ENCODE data around the gene C19orf18.

The C19orf18 gene

GRCh38 chr19:58003174-58003828, 29.0 kb upstream of the C19orf18 start:
- no peak for TF ChIP-seq CTCF (IDR thresholded peaks at IDR 0.05; ENCODE audit: borderline replicate concordance, extremely low read depth, low read length, poor library complexity, severe bottlenecking)
- TF ChIP-seq EZH2 (IDR thresholded peaks at IDR 0.05; ENCODE audit: borderline replicate concordance, low read depth, low read length, severe bottlenecking) = no peak
- Histone ChIP-seq H2AFZ (ENCODE audit: low read depth, low read length) (peak overlapping the region; percentile 98), H3K27me3 (ENCODE audit: insufficient read depth, low read length, poor library complexity) (no peaks in the 10 kb centered on the region), H3K4me1 (ENCODE audit: insufficient read depth, low read length) (peaks cover 53% of the 10 kb centered on the region), H3K36me3 (ENCODE audit: insufficient read depth, low read length) (peaks cover 77% of the 10 kb centered on the region), H3K79me2 (ENCODE audit: insufficient read depth, low read length) (peaks cover 48% of the 10 kb centered on the region), H3K9ac (ENCODE audit: low read depth, low read length) (peak overlapping the region; percentile 90), H3K9me3 (ENCODE audit: insufficient read depth, low read length, severe bottlenecking) (peaks cover 51% of the 10 kb centered on the region), H4K20me1 (ENCODE audit: insufficient read depth, low read length) (no peaks in the 10 kb centered on the region), H3K4me3 (ENCODE audit: low read depth in 1 of 2, low read length in 2 of 2) (peak overlapping the region; percentile 76 to 95; a peak in 3 of 4 replicates), H3K27ac (ENCODE audit: low read length) (peak overlapping the region; percentile 90), H3K4me2 (ENCODE audit: insufficient read depth, low read length) (peak overlapping the region; percentile 91)
- ATAC-seq (ENCODE audit: insufficient read depth, low read depth) = no peak
- DNase-seq = no peak

- Histone ChIP-seq H3K4me3 (ENCODE audit: low read depth in 1 of 2, low read length in 2 of 2) (peak within 1 kb of the TSS; percentile 76 to 95), H4K20me1 (ENCODE audit: insufficient read depth, low read length) (no peaks in the 10 kb centered on the region), H3K36me3 (ENCODE audit: insufficient read depth, low read length) (peaks cover 85% of the 10 kb centered on the region), H2AFZ (ENCODE audit: low read depth, low read length) (peak within 1 kb of the TSS; percentile 98), H3K9ac (ENCODE audit: low read depth, low read length) (peak within 1 kb of the TSS; percentile 90), H3K4me1 (ENCODE audit: insufficient read depth, low read length) (peaks cover 51% of the 10 kb centered on the region), H3K79me2 (ENCODE audit: insufficient read depth, low read length) (peaks cover 48% of the 10 kb centered on the region), H3K9me3 (ENCODE audit: insufficient read depth, low read length, severe bottlenecking) (peaks cover 54% of the 10 kb centered on the region), H3K27me3 (ENCODE audit: insufficient read depth, low read length, poor library complexity) (no peaks in the 10 kb centered on the region), H3K27ac (ENCODE audit: low read length) (peak within 1 kb of the TSS; percentile 90), H3K4me2 (ENCODE audit: insufficient read depth, low read length) (peak within 1 kb of the TSS; percentile 91)
- TF ChIP-seq CTCF (IDR thresholded peaks at IDR 0.05; ENCODE audit: borderline replicate concordance, extremely low read depth, low read length, poor library complexity, severe bottlenecking) (no peak), EZH2 (IDR thresholded peaks at IDR 0.05; ENCODE audit: borderline replicate concordance, low read depth, low read length, severe bottlenecking) (no peak)
- peak; percentile 88 for DNase-seq
- peak; percentile 96 for ATAC-seq (ENCODE audit: insufficient read depth, low read depth)
Measured at GRCh38 chr19:58002384-58003173, 28.2 kb upstream of the C19orf18 start, which contains the start of gene ZNF606. ZNF606 (minus strand) TSS chr19:58002820; CDS start chr19:58001319, 1,501 bp downstream.

DNA sequence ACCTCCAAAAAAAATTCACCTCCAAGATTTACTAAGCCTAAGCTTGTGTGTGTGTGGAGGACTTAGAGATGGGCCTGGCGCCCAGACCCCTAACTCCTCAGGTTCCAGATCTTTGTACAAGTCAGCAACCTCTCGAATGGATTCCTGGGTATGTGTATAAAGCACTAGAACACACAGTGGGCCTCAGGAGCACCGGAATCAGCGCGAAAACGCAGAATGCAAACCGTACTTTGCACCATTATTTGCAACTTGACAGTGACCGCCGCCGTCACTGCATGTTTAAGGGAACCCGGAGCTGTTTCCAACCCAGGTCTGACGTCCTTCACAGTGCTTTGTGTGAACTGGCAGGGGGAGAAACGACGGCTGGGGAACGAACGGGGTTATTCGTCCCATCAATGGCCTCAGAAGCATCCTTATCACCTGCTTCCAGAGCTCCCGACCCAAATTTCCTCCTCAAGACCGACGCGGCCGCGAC, 27.6 kb upstream of the C19orf18 start:
- TF ChIP-seq CTCF (IDR thresholded peaks at IDR 0.05; ENCODE audit: borderline replicate concordance, extremely low read depth, low read length, poor library complexity, severe bottlenecking) = no peak
- no peak for TF ChIP-seq EZH2 (IDR thresholded peaks at IDR 0.05; ENCODE audit: borderline replicate concordance, low read depth, low read length, severe bottlenecking)
- Histone ChIP-seq H3K4me1 (ENCODE audit: insufficient read depth, low read length) (peaks cover 51% of the 10 kb centered on the region), H3K27me3 (ENCODE audit: insufficient read depth, low read length, poor library complexity) (no peaks in the 10 kb centered on the region), H3K36me3 (ENCODE audit: insufficient read depth, low read length) (peaks cover 88% of the 10 kb centered on the region), H3K9ac (ENCODE audit: low read depth, low read length) (peak overlapping the region; percentile 90), H3K9me3 (ENCODE audit: insufficient read depth, low read length, severe bottlenecking) (peaks cover 55% of the 10 kb centered on the region), H3K79me2 (ENCODE audit: insufficient read depth, low read length) (peaks cover 48% of the 10 kb centered on the region), H4K20me1 (ENCODE audit: insufficient read depth, low read length) (no peaks in the 10 kb centered on the region), H3K4me3 (ENCODE audit: low read depth in 1 of 2, low read length in 2 of 2) (peak overlapping the region; percentile 76 to 95), H3K27ac (ENCODE audit: low read length) (peak overlapping the region; percentile 90), H3K4me2 (ENCODE audit: insufficient read depth, low read length) (peak overlapping the region; percentile 91), H2AFZ (ENCODE audit: low read depth, low read length) (peak overlapping the region; percentile 98)
- ATAC-seq (ENCODE audit: insufficient read depth, low read depth) (peak; percentile 23), DNase-seq (peak; percentile 48)

Data from DND-41 (cell line).